MM.1S (cell line): ENCODE data around the gene NEDD4L.

Source experiments
- EZH2 ChIP-seq: fragments of 300-600 bp; sonication (generic); optimal IDR thresholded peaks from 2 replicates; pipeline ENCODE3; 2017; ENCODE audit warnings: low read depth, mild to moderate bottlenecking, antibody characterized with exemption, low read length, mixed read lengths
- TF ChIP-seq, protein P1 (sequence below): fragments of 300-600 bp; sonication (generic); IDR thresholded peaks from 2 replicates; pipeline ENCODE4 v1.5.1; 2016; ENCODE audit warnings: antibody characterized with exemption, low read length, mixed read lengths

- TF ChIP-seq, protein P1, sequence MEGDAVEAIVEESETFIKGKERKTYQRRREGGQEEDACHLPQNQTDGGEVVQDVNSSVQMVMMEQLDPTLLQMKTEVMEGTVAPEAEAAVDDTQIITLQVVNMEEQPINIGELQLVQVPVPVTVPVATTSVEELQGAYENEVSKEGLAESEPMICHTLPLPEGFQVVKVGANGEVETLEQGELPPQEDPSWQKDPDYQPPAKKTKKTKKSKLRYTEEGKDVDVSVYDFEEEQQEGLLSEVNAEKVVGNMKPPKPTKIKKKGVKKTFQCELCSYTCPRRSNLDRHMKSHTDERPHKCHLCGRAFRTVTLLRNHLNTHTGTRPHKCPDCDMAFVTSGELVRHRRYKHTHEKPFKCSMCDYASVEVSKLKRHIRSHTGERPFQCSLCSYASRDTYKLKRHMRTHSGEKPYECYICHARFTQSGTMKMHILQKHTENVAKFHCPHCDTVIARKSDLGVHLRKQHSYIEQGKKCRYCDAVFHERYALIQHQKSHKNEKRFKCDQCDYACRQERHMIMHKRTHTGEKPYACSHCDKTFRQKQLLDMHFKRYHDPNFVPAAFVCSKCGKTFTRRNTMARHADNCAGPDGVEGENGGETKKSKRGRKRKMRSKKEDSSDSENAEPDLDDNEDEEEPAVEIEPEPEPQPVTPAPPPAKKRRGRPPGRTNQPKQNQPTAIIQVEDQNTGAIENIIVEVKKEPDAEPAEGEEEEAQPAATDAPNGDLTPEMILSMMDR, result no peak
- no peak for TF ChIP-seq EZH2
Measured at GRCh38 chr18:58258692-58259342, 214.8 kb downstream of the NEDD4L start.
